ENCODE measurements around the gene INSC.

Gene INSC

DNA sequence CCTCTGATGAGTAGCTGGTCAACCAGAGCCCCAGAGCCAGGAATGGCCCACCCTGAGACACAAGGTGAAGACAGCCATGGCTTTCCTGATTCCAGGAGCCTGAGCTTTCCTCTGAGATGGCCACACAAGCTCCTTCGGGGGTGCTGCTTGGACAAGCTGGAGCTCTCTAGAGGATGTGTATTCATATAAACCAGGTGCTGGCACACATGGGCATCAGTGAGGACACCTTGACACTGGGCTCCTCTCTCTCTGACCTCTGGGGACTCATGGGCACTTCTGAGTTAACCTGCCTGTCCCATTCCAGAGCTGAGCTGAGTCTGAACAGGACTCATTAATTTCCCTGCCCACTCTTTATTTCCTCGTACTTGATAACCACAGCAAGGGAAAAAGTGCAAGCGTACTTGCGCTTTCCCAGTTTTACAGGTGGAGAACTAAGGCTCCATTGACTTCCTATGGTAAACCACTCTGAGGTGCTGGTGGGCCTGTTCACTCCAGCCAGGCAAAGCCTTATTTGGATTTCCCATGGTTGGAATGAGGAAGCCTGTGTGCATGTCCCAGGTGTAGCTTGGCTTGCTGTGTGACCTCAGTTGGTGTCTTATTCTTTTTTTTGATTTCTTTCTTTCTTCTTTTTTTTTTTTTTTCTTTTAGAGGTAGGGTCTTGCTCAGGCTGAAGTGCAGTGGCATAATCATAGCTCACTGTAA lies 25.4 kb downstream of the INSC start:
- Histone ChIP-seq H3F3A (ENCODE audit: insufficient read depth, low read length) (no peaks in the 10 kb centered on the region), H3K9me2 (ENCODE audit: low read depth, low read length) (no peaks in the 10 kb centered on the region), H3K4me2 (ENCODE audit: low read length) (no peak overlapping the region), H3K9ac (ENCODE audit: low read length) (no peak overlapping the region), H3K27ac (ENCODE audit: low read depth, low read length, poor library complexity, severe bottlenecking) (no peak overlapping the region), H3K4me1 (ENCODE audit: insufficient read depth, low read length, severe bottlenecking) (no peaks in the 10 kb centered on the region), H2AFZ (ENCODE audit: low read length) (no peak overlapping the region), H4K20me1 (ENCODE audit: insufficient read depth, low read length) (no peaks in the 10 kb centered on the region), H3K27me3 (ENCODE audit: insufficient read depth, low read length) (0 out of 2 replicates have a peak, but pooled peaks cover 1% of the 10 kb centered on the region), H3K36me3 (ENCODE audit: insufficient read depth, low read length) (no peaks in the 10 kb centered on the region), H3K9me3 (ENCODE audit: low read length) (no peaks in the 10 kb centered on the region), H3K4me3 (ENCODE audit: low read depth, low read length, poor library complexity, severe bottlenecking) (no peak overlapping the region), H3K79me2 (ENCODE audit: insufficient read depth, low read length) (no peaks in the 10 kb centered on the region)
- TF ChIP-seq, protein P1, sequence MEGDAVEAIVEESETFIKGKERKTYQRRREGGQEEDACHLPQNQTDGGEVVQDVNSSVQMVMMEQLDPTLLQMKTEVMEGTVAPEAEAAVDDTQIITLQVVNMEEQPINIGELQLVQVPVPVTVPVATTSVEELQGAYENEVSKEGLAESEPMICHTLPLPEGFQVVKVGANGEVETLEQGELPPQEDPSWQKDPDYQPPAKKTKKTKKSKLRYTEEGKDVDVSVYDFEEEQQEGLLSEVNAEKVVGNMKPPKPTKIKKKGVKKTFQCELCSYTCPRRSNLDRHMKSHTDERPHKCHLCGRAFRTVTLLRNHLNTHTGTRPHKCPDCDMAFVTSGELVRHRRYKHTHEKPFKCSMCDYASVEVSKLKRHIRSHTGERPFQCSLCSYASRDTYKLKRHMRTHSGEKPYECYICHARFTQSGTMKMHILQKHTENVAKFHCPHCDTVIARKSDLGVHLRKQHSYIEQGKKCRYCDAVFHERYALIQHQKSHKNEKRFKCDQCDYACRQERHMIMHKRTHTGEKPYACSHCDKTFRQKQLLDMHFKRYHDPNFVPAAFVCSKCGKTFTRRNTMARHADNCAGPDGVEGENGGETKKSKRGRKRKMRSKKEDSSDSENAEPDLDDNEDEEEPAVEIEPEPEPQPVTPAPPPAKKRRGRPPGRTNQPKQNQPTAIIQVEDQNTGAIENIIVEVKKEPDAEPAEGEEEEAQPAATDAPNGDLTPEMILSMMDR (IDR thresholded peaks at IDR 0.05; ENCODE audit: low read length): no peak
- TF ChIP-seq EZH2 (IDR thresholded peaks at IDR 0.05; ENCODE audit: borderline replicate concordance, low read length): no peak

DNA sequence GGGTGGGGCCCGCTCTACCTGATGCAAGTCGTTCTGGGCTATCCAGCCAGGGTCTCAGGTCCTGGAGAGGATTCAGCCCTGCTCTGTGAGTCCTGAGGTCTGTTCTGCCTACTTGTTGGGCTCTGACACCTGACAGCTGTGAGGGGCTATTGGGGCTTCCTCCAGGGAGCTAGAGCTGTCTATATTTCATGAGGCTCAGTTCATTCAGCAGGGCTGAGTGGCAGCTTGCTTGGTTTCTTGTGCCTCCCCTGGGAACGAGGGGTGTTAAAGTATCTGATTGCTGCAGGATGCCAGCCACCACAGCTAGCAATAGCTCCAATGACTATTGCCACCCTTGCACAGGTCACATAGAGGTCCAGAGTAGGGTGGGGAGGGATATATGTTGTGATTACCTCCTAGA lies 26.7 kb downstream of the INSC start:
- Histone ChIP-seq H3K79me2 (ENCODE audit: insufficient read depth, low read length) (no peaks in the 10 kb centered on the region), H3F3A (ENCODE audit: insufficient read depth, low read length) (no peaks in the 10 kb centered on the region), H3K27ac (ENCODE audit: low read depth, low read length, poor library complexity, severe bottlenecking) (no peak overlapping the region), H2AFZ (ENCODE audit: low read length) (no peak overlapping the region), H3K4me1 (ENCODE audit: insufficient read depth, low read length, severe bottlenecking) (no peaks in the 10 kb centered on the region), H3K9me2 (ENCODE audit: low read depth, low read length) (no peaks in the 10 kb centered on the region), H4K20me1 (ENCODE audit: insufficient read depth, low read length) (no peaks in the 10 kb centered on the region), H3K9ac (ENCODE audit: low read length) (no peak overlapping the region), H3K9me3 (ENCODE audit: low read length) (no peaks in the 10 kb centered on the region), H3K4me3 (ENCODE audit: low read depth, low read length, poor library complexity, severe bottlenecking) (no peak overlapping the region), H3K4me2 (ENCODE audit: low read length) (no peak overlapping the region), H3K27me3 (ENCODE audit: insufficient read depth, low read length) (0 out of 2 replicates have a peak, but pooled peaks cover 4% of the 10 kb centered on the region), H3K36me3 (ENCODE audit: insufficient read depth, low read length) (no peaks in the 10 kb centered on the region)
- TF ChIP-seq, protein P1 (IDR thresholded peaks at IDR 0.05; ENCODE audit: low read length): no peak
- TF ChIP-seq EZH2 (IDR thresholded peaks at IDR 0.05; ENCODE audit: borderline replicate concordance, low read length): no peak

DNA sequence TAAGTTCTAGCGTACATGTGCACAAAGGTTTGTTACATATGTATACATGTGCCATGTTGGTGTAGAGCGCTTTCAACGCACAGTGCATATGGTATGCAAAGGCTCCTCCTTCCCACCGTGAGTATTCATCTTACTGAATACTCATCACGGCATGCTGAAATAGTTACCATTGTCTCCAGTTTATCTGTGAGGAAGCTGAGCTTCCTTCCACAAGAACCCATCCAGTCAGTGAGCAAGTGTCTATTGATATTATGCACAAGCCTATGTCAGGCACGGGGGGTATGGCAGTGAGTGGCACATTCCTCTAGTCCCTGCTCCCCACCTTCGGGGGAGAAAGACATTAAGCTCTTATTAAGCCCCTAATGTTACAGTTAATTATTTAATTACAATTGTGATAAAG lies 28.1 kb downstream of the INSC start:
- Histone ChIP-seq H3K79me2 (ENCODE audit: insufficient read depth, low read length) (no peaks in the 10 kb centered on the region), H3K4me1 (ENCODE audit: insufficient read depth, low read length, severe bottlenecking) (no peaks in the 10 kb centered on the region), H3K4me3 (ENCODE audit: low read depth, low read length, poor library complexity, severe bottlenecking) (no peak overlapping the region), H3K9me3 (ENCODE audit: low read length) (no peaks in the 10 kb centered on the region), H3K9ac (ENCODE audit: low read length) (no peak overlapping the region), H3K27ac (ENCODE audit: low read depth, low read length, poor library complexity, severe bottlenecking) (no peak overlapping the region), H3F3A (ENCODE audit: insufficient read depth, low read length) (no peaks in the 10 kb centered on the region), H3K9me2 (ENCODE audit: low read depth, low read length) (no peaks in the 10 kb centered on the region), H3K36me3 (ENCODE audit: insufficient read depth, low read length) (no peaks in the 10 kb centered on the region), H3K27me3 (ENCODE audit: insufficient read depth, low read length) (0 out of 2 replicates have a peak, but pooled peaks cover 4% of the 10 kb centered on the region), H4K20me1 (ENCODE audit: insufficient read depth, low read length) (no peaks in the 10 kb centered on the region), H2AFZ (ENCODE audit: low read length) (no peak overlapping the region), H3K4me2 (ENCODE audit: low read length) (no peak overlapping the region)
- no peak for TF ChIP-seq EZH2 (IDR thresholded peaks at IDR 0.05; ENCODE audit: borderline replicate concordance, low read length)
- TF ChIP-seq, protein P1 (IDR thresholded peaks at IDR 0.05; ENCODE audit: low read length): no peak

Data from OCI-LY1 (cell line).